K562 (cell line): ENCODE results near the gene DCAF11. TPM values are rescaled to one million over a fixed set of nuclear protein-coding genes. Genes with fewer than 3 reads are reported as not detected.

Experiments
- ATAC-seq: fragments of 200-7000 bp; cut with Tn5 transposase; 3 replicates; pipeline ENCODE4 v1.9.1; 2020; ENCODE audit warnings: moderate library complexity
- BruUV-seq: library from RNA; stranded (reverse); fragments of 400-500 nt; replicated peaks from 2 replicates; lab custom pipeline; 2021; lab: Mats Ljungman, UMichigan
- CTCF ChIA-PET: fragments of 300-600 bp; formaldehyde crosslinking; extraction: SDS; loops from one replicate; lab custom pipeline; 2021; ENCODE audit warnings: low intra/inter-chr PET ratio; lab: Yijun Ruan, JAX
- POLR2A ChIA-PET: fragments of 300-600, 350-650 bp; sonication (Branson Sonifier 250); formaldehyde crosslinking; extraction: SDS; loops from one replicate; lab custom pipeline; 2021; ENCODE audit warnings: antibody characterized with exemption, inconsistent platforms; lab: Yijun Ruan, JAX
- DNase-seq, 4 experiments: peaks; one replicate each; pipeline versions ENCODE4 v3.0.0 to v3.0.0-alpha.2; 2011 to 2018; ENCODE audit warnings: low spot score in 3 of 4, mixed read lengths in 3 of 4; ENCODE audit errors: extremely low read depth in 1 of 4
- FAIRE-seq: peaks from 2 replicates; lab custom pipeline; 2011; peaks lifted over from hg19 to GRCh38; lab: Jason Lieb, UNC
- H2AFZ ChIP-seq: 2 replicates; pipeline ENCODE4 v1.6.0; 2011; ENCODE audit warnings: low read depth, low read length, control low read depth, inconsistent platforms
- H3K27ac ChIP-seq: fragments of 200-600 bp; 3 replicates; pipeline ENCODE4 v1.8.0; 2011; ENCODE audit warnings: low read depth, mild to moderate bottlenecking, control low read depth, inconsistent platforms, low read length, moderate library complexity, mixed read lengths; ENCODE audit errors: extremely low read depth
- H3K27me3 ChIP-seq, 2 experiments: fragments of 300-600 bp in 1 of 2; 2 replicates in 1 of 2; 3 replicates in 1 of 2; pipeline versions ENCODE4 v1.6.0 to v1.8.0; 2011; ENCODE audit warnings: inconsistent platforms in 2 of 2, low read length in 2 of 2, mild to moderate bottlenecking in 1 of 2, mixed read lengths in 1 of 2, moderate library complexity in 1 of 2; ENCODE audit not compliant: control insufficient read depth in 2 of 2, insufficient read depth in 2 of 2
- H3K36me3 ChIP-seq: fragments of 300-600 bp; 3 replicates; pipeline ENCODE4 v1.8.0; 2011; ENCODE audit warnings: mild to moderate bottlenecking, low read length, inconsistent platforms; ENCODE audit not compliant: control insufficient read depth, insufficient read depth
- H3K4me1 ChIP-seq, 2 experiments: fragments of 200-600 bp in 1 of 2; replicated peaks in 1 of 2; 2 replicates in 1 of 2; 3 replicates in 1 of 2; pipeline versions ENCODE4 v1.5.1 to v1.8.0; 2011; ENCODE audit warnings: inconsistent platforms in 2 of 2, low read length in 2 of 2, mild to moderate bottlenecking in 1 of 2, mixed read lengths in 1 of 2, moderate library complexity in 1 of 2; ENCODE audit not compliant: control insufficient read depth in 2 of 2, insufficient read depth in 2 of 2
- H3K4me2 ChIP-seq: 2 replicates; pipeline ENCODE4 v1.6.1; 2011; ENCODE audit warnings: low read length, control low read depth, inconsistent platforms, mixed read lengths; ENCODE audit not compliant: insufficient read depth
- H3K4me3 ChIP-seq: fragments of 200-600 bp; sonication (generic), shearing (Covaris generic); 2 replicates; pipeline ENCODE4 v1.5.1; 2016; ENCODE audit warnings: control low read depth, inconsistent platforms
- H3K79me2 ChIP-seq: fragments of 200-600 bp; 3 replicates; pipeline ENCODE4 v1.8.0; 2011; ENCODE audit warnings: low read length, inconsistent platforms; ENCODE audit not compliant: control insufficient read depth, insufficient read depth
- H3K9ac ChIP-seq, 2 experiments: 2 replicates each; pipeline versions ENCODE4 v1.6.0 to v1.6.1; 2011; ENCODE audit warnings: low read depth in 2 of 2, low read length in 2 of 2, control low read depth in 1 of 2, inconsistent platforms in 1 of 2, mild to moderate bottlenecking in 1 of 2, mixed read lengths in 1 of 2; ENCODE audit not compliant: insufficient read depth in 1 of 2
- H3K9me1 ChIP-seq: one replicate; pipeline ENCODE4 v1.6.0; 2011; ENCODE audit warnings: inconsistent platforms, mild to moderate bottlenecking, low read length, moderate library complexity; ENCODE audit not compliant: control insufficient read depth, insufficient read depth
- H3K9me3 ChIP-seq: replicated peaks from 2 replicates; pipeline ENCODE4 v1.5.1; 2011; ENCODE audit warnings: low read depth, low read length, inconsistent platforms; ENCODE audit not compliant: control insufficient read depth, insufficient read depth
- H4K20me1 ChIP-seq: replicated peaks from 2 replicates; pipeline ENCODE4 v1.6.1; 2011; ENCODE audit warnings: low read length, inconsistent platforms, mixed read lengths; ENCODE audit not compliant: control insufficient read depth, insufficient read depth
- CREB1 ChIP-seq, 2 experiments: sonication (generic) in 1 of 2; formaldehyde crosslinking in 1 of 2; IDR thresholded peaks; 2 replicates each; pipeline versions ENCODE4 v1.6.1 to v1.8.0; 2012 to 2022; ENCODE audit warnings: inconsistent platforms in 1 of 2, mild to moderate bottlenecking in 1 of 2, missing genetic modification reagents in 1 of 2, moderate library complexity in 1 of 2
- FOSL1 ChIP-seq: fragments of 200-800 bp; sonication (Bioruptor generic); conservative IDR thresholded peaks from 2 replicates; pipeline ENCODE4 v1.6.1; 2016; ENCODE audit warnings: missing genetic modification characterization, missing compliant biosample characterization
- KDM4B ChIP-seq, 2 experiments: fragments of 450-650 bp in 1 of 2; sonication (generic) in 1 of 2; IDR thresholded peaks; 2 replicates each; pipeline ENCODE4 v1.6.1; 2016 to 2017; ENCODE audit warnings: borderline replicate concordance in 2 of 2, antibody characterized with exemption in 1 of 2, low read depth in 1 of 2, mild to moderate bottlenecking in 1 of 2
- RAD51 ChIP-seq: fragments of 450-650 bp; IDR thresholded peaks from 2 replicates; pipeline ENCODE4 v1.7.1; 2016; ENCODE audit warnings: low read depth, mild to moderate bottlenecking, borderline replicate concordance
- RCOR1 ChIP-seq, 2 experiments: IDR thresholded peaks; 2 replicates each; pipeline ENCODE4 v1.6.1; 2012; ENCODE audit warnings: low read depth in 2 of 2, low read length in 2 of 2, borderline replicate concordance in 1 of 2, improper control_type of control experiment in 1 of 2
- ZFP36 ChIP-seq: fragments of 150-350 bp; IDR thresholded peaks from 2 replicates; pipeline ENCODE4 v1.6.1; 2018; ENCODE audit warnings: low read length, low read depth; ENCODE audit not compliant: partially characterized antibody
- WGBS: fragments of 100-300 bp; shearing (Covaris generic); methylation state at CpG from one replicate; pipeline ENCODE4 v1.1.6; 2016; ENCODE audit warnings: low coverage, mixed read lengths; ENCODE audit not compliant: insufficient coverage; ENCODE audit errors: missing lambda C conversion rate; 5-methylcytosine and 5-hydroxymethylcytosine counted together
- in situ Hi-C: fragments of 300-500 bp; cut with MboI; formaldehyde crosslinking; loops from 4 replicates; pipeline ENCODE4 v1.15.0; 2018; ENCODE audit warnings: inconsistent platforms, mixed read lengths
- intact Hi-C: fragments of 100-400 bp; cut with micrococcal nuclease; formaldehyde crosslinking; loops from 2 replicates; pipeline ENCODE4 v1.14.2; 2022
- polyA plus RNA-seq, 8 experiments: library from polyadenylated mRNA; depleted of rRNA in 4 of 8; stranded (reverse) in 5 of 8; unstranded in 3 of 8; fragments of >200 nt; fragmentation: Nextera tagmentation in 2 of 8; fragmentation: Illumina TruSeq in 1 of 8; extraction: Ambion mirVana in 2 of 8; extraction: Trizol in 1 of 8; gene quantifications; 2 replicates each; pipeline versions ENCODE4 v1.2.1 to v1.2.3, GENCODE V29; 2011 to 2014; ENCODE audit warnings: inconsistent platforms in 1 of 8, missing spikeins in 1 of 8
- total RNA-seq, 7 experiments: library from RNA; depleted of rRNA in 6 of 7; stranded (reverse); fragments of >200 nt in 6 of 7; fragmentation: Illumina TruSeq in 2 of 7; extraction: Trizol in 2 of 7; gene quantifications; 2 replicates each; pipeline versions ENCODE4 v1.2.1 to v1.2.3, GENCODE V29; 2011 to 2021; ENCODE audit warnings: low replicate concordance in 1 of 7
- TF ChIP-seq, protein P1 (sequence below): fragments of 450-650 bp; IDR thresholded peaks from 2 replicates; pipeline ENCODE4 v1.7.0; 2016; ENCODE audit warnings: borderline replicate concordance
- TF ChIP-seq, protein P2 (sequence below): sonication (generic); formaldehyde crosslinking; IDR thresholded peaks from 2 replicates; pipeline ENCODE4 v1.8.0; 2023; ENCODE audit warnings: mild to moderate bottlenecking, missing genetic modification reagents

DCAF11 gene
- total and polyA plus RNA-seq, 9 of the 15 experiments (the other 6 are each of a cell fraction or from before 2014, with no cell fraction given): 8.5 to 46.2 (median 36.4) TPM

DNA sequence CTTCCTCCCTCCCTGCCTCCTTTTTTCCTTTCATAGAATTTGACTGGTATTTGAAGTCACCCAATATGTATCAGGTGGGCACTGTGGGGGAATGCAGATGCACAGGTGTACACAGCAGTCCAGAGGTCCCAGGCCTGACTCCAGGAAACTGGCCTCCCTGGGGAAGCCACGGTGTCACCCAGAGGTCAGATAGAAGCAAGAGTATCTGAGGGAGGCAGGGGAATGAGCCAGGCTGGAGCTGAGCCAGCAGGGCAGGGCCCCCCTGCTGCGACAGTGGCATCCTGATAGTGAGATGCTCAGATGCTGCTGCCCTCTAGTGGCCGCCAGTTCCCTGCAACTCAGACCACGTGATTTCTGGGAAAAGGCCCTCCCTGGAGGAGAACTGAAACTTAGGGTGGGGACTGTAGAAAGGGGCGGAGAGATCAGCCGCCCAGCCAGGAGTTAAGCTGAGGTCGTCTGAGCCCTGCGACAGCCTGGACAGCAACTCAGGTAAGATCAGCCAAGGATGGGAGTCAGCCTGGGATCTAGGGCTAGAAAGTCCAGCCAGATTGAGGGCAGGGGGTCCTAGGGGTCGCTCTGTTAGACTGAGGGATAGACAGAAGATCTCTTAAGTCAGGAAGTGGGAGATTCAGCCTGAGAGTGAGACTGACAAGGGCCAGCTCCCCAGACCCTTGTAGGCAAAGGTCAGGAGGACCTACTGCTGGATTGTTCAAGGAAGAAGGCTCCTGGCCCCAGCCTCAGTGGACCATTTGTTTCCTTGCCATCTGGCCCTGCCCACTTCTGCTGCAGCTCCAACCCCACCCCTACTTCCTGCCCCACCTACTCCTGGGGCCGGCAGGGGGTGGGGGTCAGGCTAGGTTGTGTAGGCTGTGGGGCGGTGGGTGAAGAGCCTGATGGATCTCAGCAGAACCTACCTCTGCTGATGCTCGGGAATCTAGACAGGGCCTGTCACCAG lies 46.5 kb downstream of the DCAF11 start, which contains the start of gene IRF9:
Gene IRF9, plus strand, starts transcription at position 416 of the 955 bp plus-strand sequence. CDS start 880 bp downstream, outside the sequence.
- FAIRE-seq (peak; percentile 99), ATAC-seq (peak; percentile 99), DNase-seq (peak; percentile 88 to 96 (median 90))
- Histone ChIP-seq H3K27me3 (no peaks in the 10 kb centered on the region), H3K79me2 (peaks cover 10% of the 10 kb centered on the region; the same call in 2 of the 3 replicates), H3K4me1 (peaks cover 10 to 23% of the 10 kb centered on the region in 2 experiments; a peak in 4 of 5 replicates), H3K36me3 (peaks cover 69% of the 10 kb centered on the region; the same call in 2 of the 3 replicates), H3K4me3 (peak within 1 kb of the TSS; percentile 50), H4K20me1 (no peaks in the 10 kb centered on the region), H3K9me1 (no peaks in the 10 kb centered on the region), H3K9me3 (no peaks in the 10 kb centered on the region), H3K9ac (peak within 1 kb of the TSS; percentile 78 to 92), H2AFZ (peak within 1 kb of the TSS; percentile 82), H3K27ac (peak within 1 kb of the TSS; percentile 76), H3K4me2 (peak within 1 kb of the TSS; percentile 95)
- ChIA-PET CTCF (interaction anchor here (0.6 to 0.8 kb wide), 2 partner anchors 147 to 171 kb away, joined by 3 to 4 read pairs; no protein-coding TSS in a partner anchor), POLR2A (interaction anchor here (0.6 to 1.9 kb wide), 13 partner anchors 10 to 119 kb away, joined by 3 to 9 read pairs (median 5); partner anchors contain the start of genes CARMIL3, IPO4, PCK2 and RNF31)
- BruUV-seq: TSS peak; percentile 40
- whole genome bisulfite sequencing: 0% methylated on average over 12 of the region's 12 CpGs
- intact Hi-C loops: no loop called here
- in situ Hi-C loops: no loop called here
- TF ChIP-seq RCOR1 (IDR thresholded peaks at IDR 0.05; ENCODE audit: borderline replicate concordance in 1 of 2, low read depth in 2 of 2, low read length in 2 of 2) (peak; percentile 53 to 91; a peak in 3 of 4 replicates), RAD51 (peak; percentile 95), ZFP36 (no peak), KDM4B (IDR thresholded peaks at IDR 0.05; ENCODE audit: borderline replicate concordance in 2 of 2, low read depth in 1 of 2) (peak in 1 of 2 experiments; percentile 72; a peak in 1 of 4 replicates), CREB1 (IDR thresholded peaks at IDR 0.05) (no peak), CREB1 (CRISPR knock-in tag; IDR thresholded peaks at IDR 0.05) (peak; percentile 63; the same call in 1 of the 2 replicates), FOSL1 (no peak)
- TF ChIP-seq, protein P1, sequence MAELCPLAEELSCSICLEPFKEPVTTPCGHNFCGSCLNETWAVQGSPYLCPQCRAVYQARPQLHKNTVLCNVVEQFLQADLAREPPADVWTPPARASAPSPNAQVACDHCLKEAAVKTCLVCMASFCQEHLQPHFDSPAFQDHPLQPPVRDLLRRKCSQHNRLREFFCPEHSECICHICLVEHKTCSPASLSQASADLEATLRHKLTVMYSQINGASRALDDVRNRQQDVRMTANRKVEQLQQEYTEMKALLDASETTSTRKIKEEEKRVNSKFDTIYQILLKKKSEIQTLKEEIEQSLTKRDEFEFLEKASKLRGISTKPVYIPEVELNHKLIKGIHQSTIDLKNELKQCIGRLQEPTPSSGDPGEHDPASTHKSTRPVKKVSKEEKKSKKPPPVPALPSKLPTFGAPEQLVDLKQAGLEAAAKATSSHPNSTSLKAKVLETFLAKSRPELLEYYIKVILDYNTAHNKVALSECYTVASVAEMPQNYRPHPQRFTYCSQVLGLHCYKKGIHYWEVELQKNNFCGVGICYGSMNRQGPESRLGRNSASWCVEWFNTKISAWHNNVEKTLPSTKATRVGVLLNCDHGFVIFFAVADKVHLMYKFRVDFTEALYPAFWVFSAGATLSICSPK: no peak
- TF ChIP-seq, protein P2, sequence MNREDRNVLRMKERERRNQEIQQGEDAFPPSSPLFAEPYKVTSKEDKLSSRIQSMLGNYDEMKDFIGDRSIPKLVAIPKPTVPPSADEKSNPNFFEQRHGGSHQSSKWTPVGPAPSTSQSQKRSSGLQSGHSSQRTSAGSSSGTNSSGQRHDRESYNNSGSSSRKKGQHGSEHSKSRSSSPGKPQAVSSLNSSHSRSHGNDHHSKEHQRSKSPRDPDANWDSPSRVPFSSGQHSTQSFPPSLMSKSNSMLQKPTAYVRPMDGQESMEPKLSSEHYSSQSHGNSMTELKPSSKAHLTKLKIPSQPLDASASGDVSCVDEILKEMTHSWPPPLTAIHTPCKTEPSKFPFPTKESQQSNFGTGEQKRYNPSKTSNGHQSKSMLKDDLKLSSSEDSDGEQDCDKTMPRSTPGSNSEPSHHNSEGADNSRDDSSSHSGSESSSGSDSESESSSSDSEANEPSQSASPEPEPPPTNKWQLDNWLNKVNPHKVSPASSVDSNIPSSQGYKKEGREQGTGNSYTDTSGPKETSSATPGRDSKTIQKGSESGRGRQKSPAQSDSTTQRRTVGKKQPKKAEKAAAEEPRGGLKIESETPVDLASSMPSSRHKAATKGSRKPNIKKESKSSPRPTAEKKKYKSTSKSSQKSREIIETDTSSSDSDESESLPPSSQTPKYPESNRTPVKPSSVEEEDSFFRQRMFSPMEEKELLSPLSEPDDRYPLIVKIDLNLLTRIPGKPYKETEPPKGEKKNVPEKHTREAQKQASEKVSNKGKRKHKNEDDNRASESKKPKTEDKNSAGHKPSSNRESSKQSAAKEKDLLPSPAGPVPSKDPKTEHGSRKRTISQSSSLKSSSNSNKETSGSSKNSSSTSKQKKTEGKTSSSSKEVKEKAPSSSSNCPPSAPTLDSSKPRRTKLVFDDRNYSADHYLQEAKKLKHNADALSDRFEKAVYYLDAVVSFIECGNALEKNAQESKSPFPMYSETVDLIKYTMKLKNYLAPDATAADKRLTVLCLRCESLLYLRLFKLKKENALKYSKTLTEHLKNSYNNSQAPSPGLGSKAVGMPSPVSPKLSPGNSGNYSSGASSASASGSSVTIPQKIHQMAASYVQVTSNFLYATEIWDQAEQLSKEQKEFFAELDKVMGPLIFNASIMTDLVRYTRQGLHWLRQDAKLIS: no peak
